GM21526 (cell line): Measurements from ENCODE around the gene PTCD2.
A peak's percentile ranks its signal among the peaks of the same experiment; 100 is the strongest.

Source experiments
- ATAC-seq: cut with Tn5 transposase; IDR thresholded peaks from one replicate; pipeline ENCODE4 v1.9.1; 2021; ENCODE audit warnings: moderate library complexity; ENCODE audit not compliant: unreplicated experiment, low FRiP score

Gene PTCD2

GRCh38 chr5:72319976-72320752, at the start of gene PTCD2, which contains the start of gene MRPS27:
Gene PTCD2, plus strand, starts transcription at chr5:72320373. Its CDS starts 10 bp downstream, at chr5:72320383.
Gene MRPS27, minus strand, starts transcription at chr5:72320240. Its CDS starts 19 bp downstream, at chr5:72320221.
- peak; percentile 97 for ATAC-seq

- ATAC-seq, result no peak
Measured at GRCh38 chr5:72271702-72272101, 48.5 kb upstream of the PTCD2 start.

- no peak for ATAC-seq
Measured at GRCh38 chr5:72272398-72272797, 47.8 kb upstream of the PTCD2 start.

GRCh38 chr5:72273547-72273946, 46.6 kb upstream of the PTCD2 start:
- no peak for ATAC-seq

GRCh38 chr5:72276219-72276752, 43.9 kb upstream of the PTCD2 start:
- no peak for ATAC-seq

- ATAC-seq, result no peak
Measured at GRCh38 chr5:72280581-72281069, 39.5 kb upstream of the PTCD2 start.

- ATAC-seq, result no peak
Measured at GRCh38 chr5:72281430-72281763, 38.8 kb upstream of the PTCD2 start.

- no peak for ATAC-seq
Measured at GRCh38 chr5:72281764-72282499, 38.2 kb upstream of the PTCD2 start.

- ATAC-seq, result no peak
Measured at GRCh38 chr5:72282878-72283277, 37.3 kb upstream of the PTCD2 start.

- ATAC-seq, result no peak
Measured at GRCh38 chr5:72283358-72283757, 36.8 kb upstream of the PTCD2 start.

GRCh38 chr5:72284559-72285423, 35.4 kb upstream of the PTCD2 start:
- no peak for ATAC-seq

GRCh38 chr5:72285424-72285821, 34.8 kb upstream of the PTCD2 start:
- no peak for ATAC-seq

- no peak for ATAC-seq
Measured at GRCh38 chr5:72286798-72287197, 33.4 kb upstream of the PTCD2 start.

GRCh38 chr5:72288924-72289323, 31.2 kb upstream of the PTCD2 start:
- no peak for ATAC-seq

- ATAC-seq, result no peak
Measured at GRCh38 chr5:72290356-72291133, 29.6 kb upstream of the PTCD2 start.

GRCh38 chr5:72291601-72292000, 28.6 kb upstream of the PTCD2 start:
- no peak for ATAC-seq

GRCh38 chr5:72292411-72292810, 27.8 kb upstream of the PTCD2 start:
- no peak for ATAC-seq

- no peak for ATAC-seq
Measured at GRCh38 chr5:72293495-72294055, 26.6 kb upstream of the PTCD2 start.

- no peak for ATAC-seq
Measured at GRCh38 chr5:72294473-72294872, 25.7 kb upstream of the PTCD2 start.
